SK-N-SH (cell line): ENCODE data around the gene CYP27C1. TPM values are rescaled to one million over a fixed set of nuclear protein-coding genes. Genes with fewer than 3 reads are reported as not detected.

Experiments
- CTCF ChIA-PET: fragments of 300-600, 350-600 bp; formaldehyde crosslinking; extraction: SDS; loops from one replicate; lab custom pipeline; 2021; lab: Yijun Ruan, JAX
- POLR2A ChIA-PET: fragments of 350-600 bp; sonication (Branson Sonifier 250); formaldehyde crosslinking; extraction: SDS; loops from one replicate; lab custom pipeline; 2020; ENCODE audit warnings: antibody characterized with exemption, inconsistent platforms; lab: Yijun Ruan, JAX
- DNase-seq: peaks from one replicate; pipeline ENCODE4 v3.0.0; 2012
- H2AFZ ChIP-seq: fragments of 200-600 bp; sonication (generic); 2 replicates; pipeline ENCODE4 v1.8.1; 2016; ENCODE audit warnings: antibody characterized with exemption, mild to moderate bottlenecking, low read depth
- H3F3A ChIP-seq: fragments of 200-600 bp; sonication (generic); replicated peaks from 2 replicates; pipeline ENCODE3; 2016; ENCODE audit warnings: antibody characterized with exemption, mild to moderate bottlenecking; ENCODE audit not compliant: insufficient read depth
- H3K27ac ChIP-seq, 2 experiments: fragments of 200-500 bp in 1 of 2; fragments of 200-600 bp in 1 of 2; sonication (Bioruptor generic) in 1 of 2; sonication (generic), shearing (Covaris generic) in 1 of 2; 2 replicates each; pipeline versions ENCODE4 v1.5.1 to v1.6.1; 2014 to 2016; ENCODE audit warnings: low read depth in 2 of 2, inconsistent platforms in 1 of 2, low read length in 1 of 2, mild to moderate bottlenecking in 1 of 2, mixed read lengths in 1 of 2
- H3K27me3 ChIP-seq: fragments of 200-600 bp; sonication (generic), shearing (Covaris generic); 2 replicates; pipeline ENCODE4 v1.6.1; 2016; ENCODE audit warnings: mixed run types; ENCODE audit not compliant: insufficient read depth
- H3K36me3 ChIP-seq, 2 experiments: fragments of 200-500 bp in 1 of 2; fragments of 200-600 bp in 1 of 2; sonication (Bioruptor generic) in 1 of 2; sonication (generic) in 1 of 2; replicated peaks in 1 of 2; 2 replicates each; pipeline versions ENCODE3 to v1.5.1; 2014 to 2016; ENCODE audit warnings: low read length in 1 of 2, mild to moderate bottlenecking in 1 of 2; ENCODE audit not compliant: insufficient read depth in 2 of 2, control insufficient read depth in 1 of 2
- H3K4me1 ChIP-seq, 2 experiments: fragments of 200-500 bp in 1 of 2; fragments of 200-600 bp in 1 of 2; sonication (Bioruptor generic) in 1 of 2; sonication (generic), shearing (Covaris generic) in 1 of 2; 2 replicates each; pipeline versions ENCODE4 v1.5.1 to v1.6.1; 2014 to 2016; ENCODE audit warnings: low read depth in 1 of 2, low read length in 1 of 2, mixed run types in 1 of 2; ENCODE audit not compliant: insufficient read depth in 2 of 2, control insufficient read depth in 1 of 2
- H3K4me2 ChIP-seq: fragments of 200-600 bp; sonication (generic), shearing (Covaris generic); 2 replicates; pipeline ENCODE4 v1.6.1; 2017; ENCODE audit warnings: mixed run types
- H3K4me3 ChIP-seq, 2 experiments: fragments of 200-500 bp in 1 of 2; fragments of 200-600 bp in 1 of 2; sonication (Bioruptor generic) in 1 of 2; sonication (generic), shearing (Covaris generic) in 1 of 2; 2 replicates each; pipeline versions ENCODE4 v1.5.1 to v1.8.1; 2014 to 2016; ENCODE audit warnings: low read depth in 2 of 2, inconsistent platforms in 1 of 2, low read length in 1 of 2, mild to moderate bottlenecking in 1 of 2, mixed read lengths in 1 of 2, moderate library complexity in 1 of 2
- H3K79me2 ChIP-seq: fragments of 200-600 bp; sonication (generic); 2 replicates; pipeline ENCODE4 v1.8.1; 2017; ENCODE audit warnings: mild to moderate bottlenecking; ENCODE audit not compliant: insufficient read depth
- H3K9ac ChIP-seq: fragments of 200-600 bp; sonication (generic); 2 replicates; pipeline ENCODE4 v1.6.1; 2017; ENCODE audit warnings: mixed run types
- H3K9me2 ChIP-seq: fragments of 200-600 bp; sonication (generic); 2 replicates; pipeline ENCODE4 v1.6.1; 2017; ENCODE audit warnings: mixed run types
- H3K9me3 ChIP-seq: fragments of 200-600 bp; sonication (generic); 2 replicates; pipeline ENCODE4 v1.6.1; 2017; ENCODE audit warnings: mixed run types, mild to moderate bottlenecking, moderate library complexity
- H4K20me1 ChIP-seq: fragments of 200-600 bp; sonication (generic); 2 replicates; pipeline ENCODE4 v1.6.1; 2017; ENCODE audit warnings: mild to moderate bottlenecking, mixed run types; ENCODE audit not compliant: insufficient read depth
- ELF1 ChIP-seq: IDR thresholded peaks from 2 replicates; pipeline ENCODE4 v1.4.0; 2012
- EP300 ChIP-seq, 2 experiments: IDR thresholded peaks; 2 replicates each; pipeline versions ENCODE4 v1.4.0 to v1.6.1; 2012; ENCODE audit warnings: borderline replicate concordance in 1 of 2, low read depth in 1 of 2, low read length in 1 of 2
- FOSL2 ChIP-seq: IDR thresholded peaks from 2 replicates; pipeline ENCODE4 v1.4.0; 2012; ENCODE audit warnings: low read depth, mild to moderate bottlenecking, moderate library complexity, borderline replicate concordance
- FOXM1 ChIP-seq: IDR thresholded peaks from 2 replicates; pipeline ENCODE4 v1.4.0; 2012; ENCODE audit warnings: low read depth, mild to moderate bottlenecking
- GABPA ChIP-seq: IDR thresholded peaks from 2 replicates; pipeline ENCODE4 v1.4.0; 2012; ENCODE audit warnings: low read depth, mild to moderate bottlenecking
- IRF3 ChIP-seq: fragments of 150-350 bp; IDR thresholded peaks from 2 replicates; pipeline ENCODE4 v1.6.1; 2016; ENCODE audit warnings: mild to moderate bottlenecking, low read depth, low read length
- JUND ChIP-seq: IDR thresholded peaks from 2 replicates; pipeline ENCODE4 v1.4.0; 2012
- MAX ChIP-seq: IDR thresholded peaks from 2 replicates; pipeline ENCODE4 v1.4.0; 2012; ENCODE audit warnings: low read depth
- MEF2A ChIP-seq: IDR thresholded peaks from 2 replicates; pipeline ENCODE4 v1.4.0; 2012; ENCODE audit warnings: low read depth, borderline replicate concordance
- MXI1 ChIP-seq: IDR thresholded peaks from 2 replicates; pipeline ENCODE4 v1.6.1; 2012; ENCODE audit warnings: mild to moderate bottlenecking, low read depth, low read length, improper control_type of control experiment
- NFIC ChIP-seq: IDR thresholded peaks from 2 replicates; pipeline ENCODE4 v1.4.0; 2012; ENCODE audit warnings: borderline replicate concordance
- NRF1 ChIP-seq: IDR thresholded peaks from 2 replicates; pipeline ENCODE4 v1.6.1; 2012; ENCODE audit warnings: low read depth, mild to moderate bottlenecking, low read length
- PBX3 ChIP-seq: IDR thresholded peaks from 2 replicates; pipeline ENCODE4; 2012
- POLR2AphosphoS5 ChIP-seq: IDR thresholded peaks from 2 replicates; pipeline ENCODE4 v1.6.1; 2012; ENCODE audit warnings: low read depth, low read length
- RCOR1 ChIP-seq: fragments of 150-350 bp; IDR thresholded peaks from 2 replicates; pipeline ENCODE4 v1.6.1; 2017; ENCODE audit warnings: antibody characterized with exemption, low read length
- SMC3 ChIP-seq: IDR thresholded peaks from 2 replicates; pipeline ENCODE4 v1.6.1; 2012; ENCODE audit warnings: low read depth, low read length, improper control_type of control experiment
- TAF1 ChIP-seq: IDR thresholded peaks from 2 replicates; pipeline ENCODE4 v1.6.1; 2012; ENCODE audit warnings: low read depth, mild to moderate bottlenecking, low read length, moderate library complexity, borderline replicate concordance
- USF1 ChIP-seq: IDR thresholded peaks from 2 replicates; pipeline ENCODE4 v1.4.0; 2012; ENCODE audit warnings: low read depth, borderline replicate concordance
- WGBS: methylation state at CpG from one replicate; pipeline ENCODE4 v1.1.6; 2017; ENCODE audit warnings: low lambda C conversion rate; 5-methylcytosine and 5-hydroxymethylcytosine counted together
- polyA plus RNA-seq, 3 experiments: library from polyadenylated mRNA; depleted of rRNA; stranded (reverse); fragments of >200 nt; gene quantifications; 2 replicates each; pipeline ENCODE4 v1.2.3, GENCODE V29; 2012

CYP27C1 gene
- polyA plus RNA-seq, 1 of the 3 experiments (the other 2 are of a cell fraction): not detected

GRCh38 chr2:127161176-127162136 lies 58.6 kb downstream of the CYP27C1 start:
- 57% methylated on average over 12 of the region's 12 CpGs for WGBS
- H3K36me3 ChIP-seq: no peaks in the 10 kb centered on the region
- H3K27ac ChIP-seq: no peak overlapping the region
- no peaks in the 10 kb centered on the region for H3K79me2 ChIP-seq
- H2AFZ ChIP-seq: no peak overlapping the region
- no peak for TF ChIP-seq MEF2A
- no peak for TF ChIP-seq USF1
- no peak for TF ChIP-seq FOSL2
- TF ChIP-seq JUND: no peak
- no peak for TF ChIP-seq TAF1
- TF ChIP-seq MAX: no peak
- TF ChIP-seq NRF1: no peak
- TF ChIP-seq RCOR1: no peak
- TF ChIP-seq IRF3: no peak
- no peak for TF ChIP-seq EP300 (IDR thresholded peaks at IDR 0.05; ENCODE audit: borderline replicate concordance in 1 of 2, low read depth in 1 of 2, low read length in 1 of 2)
- TF ChIP-seq POLR2AphosphoS5: no peak
- TF ChIP-seq PBX3: no peak
- TF ChIP-seq NFIC: no peak
- no peak for TF ChIP-seq SMC3
- no peak for TF ChIP-seq FOXM1
- TF ChIP-seq ELF1: no peak
- no peak for TF ChIP-seq GABPA
- TF ChIP-seq MXI1: no peak
- no peaks in the 10 kb centered on the region; the same call in 1 of the 2 replicates for H3K9me3 ChIP-seq
- no peak overlapping the region for H3K4me2 ChIP-seq
- ChIA-PET CTCF (interaction anchor here (1.2 to 7.5 kb wide), 4 partner anchors 9 to 92 kb away, joined by 3 to 52 read pairs (median 4); no protein-coding TSS in a partner anchor), POLR2A (no interaction called here)
- H3K9ac ChIP-seq: no peak overlapping the region
- no peaks in the 10 kb centered on the region for H3K27me3 ChIP-seq
- H3K4me1 ChIP-seq: peaks cover 0 to 12% of the 10 kb centered on the region in 2 experiments; a peak in 1 of 4 replicates
- H3K4me3 ChIP-seq: no peak overlapping the region
- H3K9me2 ChIP-seq: no peaks in the 10 kb centered on the region
- no peak for DNase-seq
- no peaks in the 10 kb centered on the region for H3F3A ChIP-seq
- H4K20me1 ChIP-seq: no peaks in the 10 kb centered on the region
